NCI-H748 treated with DMSO at 0.1 percent for 48 hours (cell line): ENCODE results near the gene SOCS4.
"Not testable (repeated sequence)": the region's sequence is repeated elsewhere in the genome, so short reads cannot be mapped to it uniquely, and the experiment has no call there.

Experiments
- DNase-seq: peaks from one replicate; lab custom pipeline; 2025; lab: John Stamatoyannopoulos, UW

Gene SOCS4

GRCh38 chr14:55026793-55027561, at the start of gene SOCS4, which contains the start of gene WDHD1:
SOCS4 (plus strand) TSS chr14:55027236; CDS start chr14:55043042, 15,806 bp downstream.
WDHD1 (minus strand) TSS chr14:55027099; CDS start chr14:55026787, 312 bp downstream.
- peak; percentile 82 for DNase-seq

- DNase-seq = no peak
These were observed 48.0 kb upstream of the SOCS4 start for GRCh38 chr14:54979039-54979438.

GRCh38 chr14:54981698-54982097, 45.3 kb upstream of the SOCS4 start:
- DNase-seq = no peak

GRCh38 chr14:54985156-54985555, 41.9 kb upstream of the SOCS4 start:
- no peak for DNase-seq

GRCh38 chr14:55000381-55000780, 26.7 kb upstream of the SOCS4 start:
- no peak for DNase-seq

GRCh38 chr14:55005071-55005470, 22.0 kb upstream of the SOCS4 start:
- DNase-seq = no peak

GRCh38 chr14:55015006-55015405, 12.0 kb upstream of the SOCS4 start:
- DNase-seq = no peak

- no peak for DNase-seq
These were observed 7.0 kb upstream of the SOCS4 start for GRCh38 chr14:55019968-55020554.

- not testable (repeated sequence) for DNase-seq
These were observed 2.7 kb upstream of the SOCS4 start for GRCh38 chr14:55024365-55024764.

GRCh38 chr14:55025948-55026347, 1.1 kb upstream of the SOCS4 start:
- no peak for DNase-seq

- no peak for DNase-seq
These were observed 619 bp upstream of the SOCS4 start for GRCh38 chr14:55026441-55026792.

- DNase-seq = no peak
These were observed 1.0 kb downstream of the SOCS4 start for GRCh38 chr14:55028066-55028465.

- DNase-seq = no peak
These were observed 1.4 kb downstream of the SOCS4 start for GRCh38 chr14:55028476-55028875.

GRCh38 chr14:55031190-55031589, 4.2 kb downstream of the SOCS4 start:
- no peak for DNase-seq

GRCh38 chr14:55037995-55038394, 11.0 kb downstream of the SOCS4 start:
- not testable (repeated sequence) for DNase-seq

- DNase-seq = no peak
These were observed 11.7 kb downstream of the SOCS4 start for GRCh38 chr14:55038708-55039107.

GRCh38 chr14:55043528-55043927, 16.5 kb downstream of the SOCS4 start:
- DNase-seq = no peak

- DNase-seq = no peak
These were observed 18.1 kb downstream of the SOCS4 start for GRCh38 chr14:55045087-55045486.

- DNase-seq = no peak
These were observed 20.4 kb downstream of the SOCS4 start for GRCh38 chr14:55047301-55048053.

- DNase-seq = no peak
These were observed 21.9 kb downstream of the SOCS4 start for GRCh38 chr14:55048900-55049436.

- no peak for DNase-seq
These were observed 24.1 kb downstream of the SOCS4 start for GRCh38 chr14:55051165-55051422.

GRCh38 chr14:55051423-55052268, 24.6 kb downstream of the SOCS4 start, which contains the start of gene MAPK1IP1L:
MAPK1IP1L (plus strand) TSS chr14:55051647; CDS start chr14:55061684, 10,037 bp downstream.
- DNase-seq = peak; percentile 88
